Uterus (tissue), 2 donors: Measurements from ENCODE around the gene SNX13.

Source experiments
- CTCF ChIP-seq, 4 experiments: fragments of 200-600 bp in 2 of 4; fragments of 450-650 bp in 2 of 4; sonication (generic) in 2 of 4; IDR thresholded peaks; one replicate each; pipeline ENCODE4 v1.5.1; 2016 to 2019; ENCODE audit warnings: antibody characterized with exemption in 4 of 4, mild to moderate bottlenecking in 2 of 4, moderate library complexity in 1 of 4
- POLR2A ChIP-seq, 2 donors: fragments of 450-650 bp; IDR thresholded peaks; one replicate each; pipeline ENCODE4 v1.6.1; 2016; ENCODE audit warnings: antibody characterized with exemption in 2 of 2, mild to moderate bottlenecking in 1 of 2, moderate library complexity in 1 of 2

- no peak for TF ChIP-seq CTCF (IDR thresholded peaks at IDR 0.05)
- TF ChIP-seq POLR2A (IDR thresholded peaks at IDR 0.05): no peak
Measured at GRCh38 chr7:17946591-17946990, 6.3 kb upstream of the SNX13 start.
